ENCODE data around the gene PGA4.

PGA4 gene

DNA sequence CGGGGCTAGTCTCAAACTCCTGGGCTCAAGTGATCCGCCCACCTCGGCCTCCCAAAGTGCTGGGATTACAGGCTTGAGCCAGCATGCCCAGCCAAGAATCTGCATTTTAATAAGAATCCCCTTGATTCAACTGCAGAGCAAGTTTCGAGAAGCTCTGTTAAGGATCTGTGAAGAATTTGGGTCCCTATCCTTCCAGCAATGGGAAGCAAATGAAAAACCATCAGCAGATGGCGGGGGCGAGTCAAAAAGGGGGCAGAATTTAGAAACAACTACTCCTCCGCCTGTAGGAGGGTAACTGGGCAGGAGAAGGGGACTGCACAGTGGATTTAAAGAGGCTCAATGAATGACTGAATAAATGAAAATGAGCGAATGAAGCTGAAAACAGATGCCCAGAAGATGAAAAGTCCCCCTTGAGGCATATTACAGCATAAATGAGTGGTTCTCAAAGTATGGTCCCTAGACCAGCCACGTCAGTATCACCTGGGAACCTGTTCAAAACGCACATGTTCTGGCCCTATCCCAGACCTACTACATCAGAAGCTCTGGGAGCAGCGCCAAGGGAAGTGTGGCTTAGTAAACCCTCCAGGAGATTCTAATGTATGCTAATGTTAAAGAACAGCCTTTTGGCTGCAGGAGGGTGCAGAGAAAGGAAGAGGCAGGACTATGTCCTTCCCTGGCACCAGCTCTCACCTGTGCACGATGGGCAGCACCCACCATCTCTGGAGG lies 58.0 kb downstream of the PGA4 start:
- DNase-seq, result no peak

GRCh38 chr11:61280883-61281580 lies 58.9 kb downstream of the PGA4 start:
- no peak for DNase-seq
